Measurements from ENCODE around the gene IQCE. TPM values are rescaled to one million over a fixed set of nuclear protein-coding genes. Genes with fewer than 3 reads are reported as not detected.
A peak's percentile ranks its signal among the peaks of the same experiment; 100 is the strongest.

Gene IQCE
- total RNA-seq, 1 donor from 2014 or later, result 12.1 TPM

- DNase-seq (ENCODE audit: low read depth), result no peak
Observed at GRCh38 chr7:2644220-2644561, 85.4 kb downstream of the IQCE start.

- no peak for DNase-seq (ENCODE audit: low read depth)
Observed at GRCh38 chr7:2644562-2645273, 85.9 kb downstream of the IQCE start.

- no peak for DNase-seq (ENCODE audit: low read depth)
Observed at GRCh38 chr7:2645274-2645868, 86.6 kb downstream of the IQCE start.

- DNase-seq (ENCODE audit: low read depth), result no peak
Observed at GRCh38 chr7:2646336-2646679, 87.5 kb downstream of the IQCE start.

GRCh38 chr7:2646680-2647571 is 88.1 kb downstream of the IQCE start:
- no peak for DNase-seq (ENCODE audit: low read depth)

GRCh38 chr7:2647594-2648172 is 88.9 kb downstream of the IQCE start:
- no peak for DNase-seq (ENCODE audit: low read depth)

GRCh38 chr7:2649139-2649838 is 90.5 kb downstream of the IQCE start:
- DNase-seq (ENCODE audit: low read depth), result peak; percentile 31

GRCh38 chr7:2649991-2650390 is 91.2 kb downstream of the IQCE start:
- DNase-seq (ENCODE audit: low read depth), result no peak

GRCh38 chr7:2650451-2650850 is 91.7 kb downstream of the IQCE start:
- DNase-seq (ENCODE audit: low read depth), result no peak

- DNase-seq (ENCODE audit: low read depth), result no peak
Observed at GRCh38 chr7:2651336-2651735, 92.6 kb downstream of the IQCE start.

- peak; percentile 84 for DNase-seq (ENCODE audit: low read depth)
Observed at GRCh38 chr7:2651847-2652735, 93.3 kb downstream of the IQCE start.

- no peak for DNase-seq (ENCODE audit: low read depth)
Observed at GRCh38 chr7:2652736-2653060, 93.9 kb downstream of the IQCE start.

GRCh38 chr7:2654059-2654458 is 95.3 kb downstream of the IQCE start:
- DNase-seq (ENCODE audit: low read depth), result no peak

GRCh38 chr7:2655870-2656614 is 97.3 kb downstream of the IQCE start:
- no peak for DNase-seq (ENCODE audit: low read depth)

- DNase-seq (ENCODE audit: low read depth), result no peak
Observed at GRCh38 chr7:2657208-2657607, 98.4 kb downstream of the IQCE start.

GRCh38 chr7:2657920-2658671 is 99.3 kb downstream of the IQCE start:
- no peak for DNase-seq (ENCODE audit: low read depth)

GRCh38 chr7:2658941-2659340 is 100.2 kb downstream of the IQCE start:
- DNase-seq (ENCODE audit: low read depth), result no peak

GRCh38 chr7:2659556-2660358 is 101.0 kb downstream of the IQCE start:
- no peak for DNase-seq (ENCODE audit: low read depth)
